Measurements from ENCODE around the gene RAPGEF6. TPM values are rescaled to one million over a fixed set of nuclear protein-coding genes. Genes with fewer than 3 reads are reported as not detected.

RAPGEF6 gene
- total RNA-seq, 1 donor from 2014 or later: 34.9 TPM

DNA sequence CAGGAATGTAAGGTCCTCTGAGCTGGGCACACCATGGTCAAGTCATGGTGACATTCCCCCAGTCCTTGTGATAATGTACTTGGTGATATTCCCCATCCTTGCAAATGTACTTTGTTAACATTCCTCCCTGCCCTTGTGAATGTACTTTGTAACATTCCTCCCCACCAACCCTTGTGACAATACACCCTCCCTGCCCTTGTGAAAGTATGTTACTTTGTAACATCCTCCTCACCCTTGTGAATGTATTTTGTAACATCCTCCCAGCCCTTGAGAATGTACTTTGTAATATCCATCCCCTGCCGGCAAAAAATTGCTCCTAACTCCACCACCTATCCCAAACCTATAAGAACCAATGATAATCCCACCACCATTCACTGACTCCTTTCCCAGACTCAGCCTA is 53.3 kb downstream of the RAPGEF6 start:
- H3K36me3 Mint-ChIP-seq (ENCODE audit: low read depth): peaks cover 43% of the 10 kb centered on the region
- DNase-seq: peak; percentile 41
- H3K9me3 Mint-ChIP-seq: peaks cover 8% of the 10 kb centered on the region
- intact Hi-C loops (cut with micrococcal nuclease): no loop called here
- peaks cover 29% of the 10 kb centered on the region for H3K4me1 Mint-ChIP-seq
- no peak overlapping the region for H3K4me3 Mint-ChIP-seq
- no peak overlapping the region for H3K27ac Mint-ChIP-seq
- no peaks in the 10 kb centered on the region for H3K27me3 Mint-ChIP-seq

GRCh38 chr5:131579917-131580671 is 54.9 kb downstream of the RAPGEF6 start:
- intact Hi-C loops (cut with micrococcal nuclease): no loop called here
- Mint-ChIP-seq H3K27ac (no peak overlapping the region), H3K4me3 (no peak overlapping the region), H3K4me1 (peaks cover 26% of the 10 kb centered on the region), H3K9me3 (peaks cover 8% of the 10 kb centered on the region), H3K27me3 (no peaks in the 10 kb centered on the region), H3K36me3 (ENCODE audit: low read depth) (peaks cover 39% of the 10 kb centered on the region)
- DNase-seq: peak; percentile 48

DNA sequence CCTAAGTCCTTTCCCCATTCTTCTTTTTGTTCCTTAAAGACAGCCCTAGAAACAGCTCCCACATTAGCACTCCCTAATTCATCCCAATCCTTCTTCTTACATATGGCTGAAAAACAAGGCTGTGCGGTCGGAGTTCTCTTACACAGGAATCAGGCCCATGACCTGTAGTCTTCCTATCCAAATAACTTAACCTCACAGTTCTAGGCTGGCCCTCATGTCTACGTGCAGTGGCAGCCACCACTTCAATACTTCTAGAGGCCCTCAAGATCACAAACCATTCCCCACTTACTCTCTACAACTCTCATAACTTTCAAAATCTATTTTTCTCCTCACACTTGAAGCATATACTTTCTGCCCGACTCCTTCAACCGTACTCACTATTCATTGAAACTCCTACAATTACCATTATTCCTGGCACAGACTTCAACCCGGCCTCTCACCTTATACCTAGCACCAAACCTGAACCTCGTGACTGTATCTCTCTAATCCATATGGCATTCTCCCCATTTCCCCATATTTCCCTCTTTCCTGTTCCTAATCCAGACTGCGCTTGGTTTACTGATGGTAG is 59.3 kb downstream of the RAPGEF6 start:
- H3K4me1 Mint-ChIP-seq: peaks cover 5% of the 10 kb centered on the region
- H3K27ac Mint-ChIP-seq: no peak overlapping the region
- DNase-seq: peak; percentile 37
- peaks cover 6% of the 10 kb centered on the region for H3K9me3 Mint-ChIP-seq
- intact Hi-C loops (cut with micrococcal nuclease): no loop called here
- H3K4me3 Mint-ChIP-seq: no peak overlapping the region
- H3K36me3 Mint-ChIP-seq (ENCODE audit: low read depth): peaks cover 29% of the 10 kb centered on the region
- H3K27me3 Mint-ChIP-seq: no peaks in the 10 kb centered on the region

GRCh38 chr5:131571669-131572168 is 63.3 kb downstream of the RAPGEF6 start:
- Mint-ChIP-seq H3K36me3 (ENCODE audit: low read depth) (peaks cover 23% of the 10 kb centered on the region), H3K27me3 (no peaks in the 10 kb centered on the region), H3K4me3 (no peak overlapping the region), H3K9me3 (no peaks in the 10 kb centered on the region), H3K4me1 (peaks cover 13% of the 10 kb centered on the region), H3K27ac (no peak overlapping the region)
- peak; percentile 33 for DNase-seq
- intact Hi-C loops (cut with micrococcal nuclease): no loop called here

- Mint-ChIP-seq H3K36me3 (ENCODE audit: low read depth) (peaks cover 23% of the 10 kb centered on the region), H3K9me3 (no peaks in the 10 kb centered on the region), H3K27me3 (no peaks in the 10 kb centered on the region), H3K4me1 (peaks cover 13% of the 10 kb centered on the region), H3K27ac (no peak overlapping the region), H3K4me3 (no peak overlapping the region)
- intact Hi-C loops (cut with micrococcal nuclease): no loop called here
- no peak for DNase-seq
Measured at GRCh38 chr5:131570757-131571156, 64.3 kb downstream of the RAPGEF6 start.

DNA sequence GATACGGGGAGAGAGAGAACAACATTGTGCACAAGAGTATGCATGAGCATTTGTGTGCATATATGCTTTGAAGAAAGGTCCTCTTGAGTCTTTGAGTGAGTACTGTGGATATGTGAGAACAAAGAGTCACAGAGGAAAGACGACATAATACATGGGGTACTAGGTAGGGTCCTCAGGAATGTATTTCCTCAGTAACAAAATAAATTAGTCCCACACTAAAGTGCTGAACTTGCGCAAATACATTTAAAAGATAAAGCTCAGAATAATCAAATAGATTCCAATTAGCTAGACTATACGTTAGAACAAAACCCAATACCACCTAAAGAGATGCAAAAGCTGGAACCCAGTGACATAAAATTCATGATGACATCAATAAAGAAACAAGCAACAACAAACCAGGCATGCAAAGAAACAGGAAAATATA is 70.8 kb downstream of the RAPGEF6 start:
- Mint-ChIP-seq H3K27me3 (no peaks in the 10 kb centered on the region), H3K4me1 (peaks cover 19% of the 10 kb centered on the region), H3K27ac (no peak overlapping the region), H3K4me3 (no peak overlapping the region), H3K9me3 (no peaks in the 10 kb centered on the region), H3K36me3 (ENCODE audit: low read depth) (peaks cover 30% of the 10 kb centered on the region)
- intact Hi-C loops (cut with micrococcal nuclease): no loop called here
- DNase-seq: no peak

DNA sequence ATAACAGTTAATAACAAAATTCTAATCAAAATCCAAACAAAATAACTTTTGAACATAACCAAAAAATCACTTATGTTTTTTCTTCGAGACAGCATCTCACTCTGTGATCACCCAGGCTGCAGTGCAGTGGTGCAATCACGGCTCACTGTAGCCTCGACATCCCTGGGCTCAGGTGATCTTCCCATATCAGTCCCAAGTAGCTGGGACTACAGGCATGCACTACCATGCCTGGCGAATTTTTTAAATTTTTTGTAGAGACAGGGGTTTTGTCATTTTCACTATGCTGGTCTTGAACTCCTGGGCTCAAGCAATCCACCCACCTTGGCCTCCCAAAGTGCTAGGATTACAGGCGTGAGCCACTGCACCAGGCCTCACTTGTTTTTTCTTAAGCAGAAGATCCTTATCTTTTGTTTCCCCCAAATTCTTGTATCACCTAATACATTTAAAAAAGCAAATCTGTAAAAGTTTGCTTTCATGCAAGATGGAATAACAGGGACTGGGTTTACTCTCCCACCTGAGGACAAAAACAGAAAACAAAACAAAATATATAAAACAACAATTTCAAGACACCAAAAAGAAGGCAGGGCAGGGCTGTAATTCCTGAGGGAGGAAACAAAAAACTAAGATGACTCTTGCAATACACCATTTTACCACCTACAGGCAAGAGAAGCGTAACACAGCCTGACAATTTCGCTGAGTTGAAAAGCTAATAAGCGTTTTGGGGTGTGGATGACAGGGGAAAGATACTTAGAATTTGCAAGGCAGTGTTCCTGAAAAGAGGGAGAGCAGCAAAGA is 71.4 kb downstream of the RAPGEF6 start:
- intact Hi-C loops (cut with micrococcal nuclease): no loop called here
- Mint-ChIP-seq H3K27me3 (no peaks in the 10 kb centered on the region), H3K27ac (no peak overlapping the region), H3K36me3 (ENCODE audit: low read depth) (peaks cover 28% of the 10 kb centered on the region), H3K4me3 (no peak overlapping the region), H3K9me3 (no peaks in the 10 kb centered on the region), H3K4me1 (peaks cover 17% of the 10 kb centered on the region)
- peak; percentile 54 for DNase-seq

- Mint-ChIP-seq H3K4me3 (no peak overlapping the region), H3K9me3 (no peaks in the 10 kb centered on the region), H3K27ac (no peak overlapping the region), H3K4me1 (peaks cover 50% of the 10 kb centered on the region), H3K27me3 (no peaks in the 10 kb centered on the region), H3K36me3 (ENCODE audit: low read depth) (peaks cover 46% of the 10 kb centered on the region)
- intact Hi-C loops (cut with micrococcal nuclease): no loop called here
- DNase-seq: no peak
Measured at GRCh38 chr5:131550606-131551005, 84.4 kb downstream of the RAPGEF6 start.

- DNase-seq: peak; percentile 80
- H3K27me3 Mint-ChIP-seq: no peaks in the 10 kb centered on the region
- peak overlapping the region; percentile 87 for H3K4me3 Mint-ChIP-seq
- no peaks in the 10 kb centered on the region for H3K9me3 Mint-ChIP-seq
- H3K4me1 Mint-ChIP-seq: peaks cover 62% of the 10 kb centered on the region
- intact Hi-C loops (cut with micrococcal nuclease): loop anchor here (1.0 to 5.0 kb wide), 2 partner anchors 12 to 61 kb away; no protein-coding TSS in a partner anchor
- H3K36me3 Mint-ChIP-seq (ENCODE audit: low read depth): peaks cover 43% of the 10 kb centered on the region
- peak overlapping the region; percentile 92 for H3K27ac Mint-ChIP-seq
Measured at GRCh38 chr5:131548176-131548575, 86.9 kb downstream of the RAPGEF6 start.

- peak overlapping the region; percentile 76 for H3K4me3 Mint-ChIP-seq
- no peak for DNase-seq
- no peaks in the 10 kb centered on the region for H3K9me3 Mint-ChIP-seq
- no peak overlapping the region for H3K27ac Mint-ChIP-seq
- intact Hi-C loops (cut with micrococcal nuclease): loop anchor here (5.0 kb wide), 1 partner anchor 59 kb away; no protein-coding TSS in a partner anchor
- peaks cover 69% of the 10 kb centered on the region for H3K4me1 Mint-ChIP-seq
- peaks cover 45% of the 10 kb centered on the region for H3K36me3 Mint-ChIP-seq (ENCODE audit: low read depth)
- H3K27me3 Mint-ChIP-seq: no peaks in the 10 kb centered on the region
Measured at GRCh38 chr5:131545845-131546244, 89.2 kb downstream of the RAPGEF6 start.

GRCh38 chr5:131542723-131543122 is 92.3 kb downstream of the RAPGEF6 start:
- DNase-seq: no peak
- intact Hi-C loops (cut with micrococcal nuclease): no loop called here
- Mint-ChIP-seq H3K9me3 (no peaks in the 10 kb centered on the region), H3K36me3 (ENCODE audit: low read depth) (peaks cover 44% of the 10 kb centered on the region), H3K27ac (no peak overlapping the region), H3K4me3 (no peak overlapping the region), H3K4me1 (peaks cover 62% of the 10 kb centered on the region), H3K27me3 (no peaks in the 10 kb centered on the region)

DNA sequence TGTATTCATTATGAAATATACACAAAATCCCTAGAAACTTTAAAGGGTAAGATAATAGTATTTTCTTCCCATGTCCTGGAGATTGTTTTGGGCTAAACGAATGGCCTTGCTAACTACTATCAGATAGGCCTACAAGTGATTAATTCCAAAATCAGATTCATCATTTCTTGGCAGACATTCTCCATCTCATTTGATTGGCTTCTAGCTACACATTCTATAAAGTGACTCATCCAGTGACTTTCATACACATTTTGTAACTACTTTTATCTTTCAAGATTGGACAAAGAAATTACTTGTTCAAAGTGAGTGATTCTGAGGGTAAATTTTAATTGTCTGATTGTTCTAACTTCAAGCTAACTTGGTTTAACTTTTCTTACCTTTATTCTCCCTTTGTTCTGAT is 93.3 kb downstream of the RAPGEF6 start:
- peak overlapping the region; percentile 41 for H3K27ac Mint-ChIP-seq

GRCh38 chr5:131541071-131541470 is 94.0 kb downstream of the RAPGEF6 start:
- H3K4me1 Mint-ChIP-seq: peaks cover 68% of the 10 kb centered on the region
- no peak for DNase-seq
- H3K36me3 Mint-ChIP-seq (ENCODE audit: low read depth): peaks cover 42% of the 10 kb centered on the region
- no peaks in the 10 kb centered on the region for H3K9me3 Mint-ChIP-seq
- no peaks in the 10 kb centered on the region for H3K27me3 Mint-ChIP-seq
- no peak overlapping the region for H3K4me3 Mint-ChIP-seq
- intact Hi-C loops (cut with micrococcal nuclease): loop anchor here (1.0 kb wide), 1 partner anchor 9 kb away; no protein-coding TSS in a partner anchor
- peak overlapping the region; percentile 4 for H3K27ac Mint-ChIP-seq

More for the DNA sequence above, 93.3 kb downstream of the RAPGEF6 start:
- Mint-ChIP-seq H3K4me3 (no peak overlapping the region), H3K36me3 (ENCODE audit: low read depth) (peaks cover 40% of the 10 kb centered on the region), H3K9me3 (no peaks in the 10 kb centered on the region), H3K27me3 (no peaks in the 10 kb centered on the region), H3K4me1 (peaks cover 64% of the 10 kb centered on the region)
- intact Hi-C loops (cut with micrococcal nuclease): loop anchor here (1.0 kb wide), 1 partner anchor 9 kb away; no protein-coding TSS in a partner anchor
- DNase-seq: no peak
